ENCODE results near the gene DIO3. TPM values are rescaled to one million over a fixed set of nuclear protein-coding genes. Genes with fewer than 3 reads are reported as not detected.

DIO3 gene
- total RNA-seq, 1 experiment from 2014 or later: 4.9 TPM

DNA sequence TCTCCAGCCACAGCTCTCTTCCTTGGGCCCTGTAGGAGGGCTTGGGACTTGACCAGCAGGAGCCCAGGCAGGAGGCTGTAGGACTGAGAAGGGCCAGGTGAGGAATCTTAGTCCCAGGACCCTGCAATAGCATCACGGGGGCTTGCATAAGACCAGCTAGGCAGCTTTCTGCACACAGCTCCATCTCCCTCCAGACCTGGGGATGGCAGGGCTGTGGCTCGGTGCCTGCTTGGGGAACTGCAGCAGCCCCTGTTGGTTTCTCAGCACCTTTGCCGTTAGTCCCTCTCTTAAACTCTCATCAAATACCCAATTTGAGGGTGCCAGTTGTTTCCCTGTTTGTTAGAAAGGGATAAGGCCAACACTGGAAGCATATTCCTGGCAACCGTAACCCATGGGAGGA, 14.3 kb downstream of the DIO3 start:
- H3K9me3 ChIP-seq (ENCODE audit: low read length): no peaks in the 10 kb centered on the region
- POLR2A ChIA-PET (ENCODE audit: unreplicated experiment): interaction anchor here (0.5 kb wide), 1 partner anchor 93 kb away, joined by 37 read pairs; no protein-coding TSS in a partner anchor
- H3K27me3 ChIP-seq (ENCODE audit: low read length): peaks cover 3% of the 10 kb centered on the region; the same call in 1 of the 2 replicates
- H3K4me3 ChIP-seq (ENCODE audit: low read length): no peak overlapping the region
- H3K4me1 ChIP-seq (ENCODE audit: insufficient read depth, low read length): peaks cover 7% of the 10 kb centered on the region; the same call in 1 of the 2 replicates
- no peaks in the 10 kb centered on the region for H3F3A ChIP-seq (ENCODE audit: low read length, unreplicated experiment)
- H3K27ac ChIP-seq (ENCODE audit: low read length): no peak overlapping the region
- no peaks in the 10 kb centered on the region for H4K20me1 ChIP-seq (ENCODE audit: low read length)
- intact Hi-C loops (cut with micrococcal nuclease): no loop called here
- no peak overlapping the region for H2AFZ ChIP-seq (ENCODE audit: low read length)
- no peak for ATAC-seq
- no peak for TF ChIP-seq EZH2 (IDR thresholded peaks at IDR 0.05; ENCODE audit: low read length, unreplicated experiment)
- TF ChIP-seq, protein P1, sequence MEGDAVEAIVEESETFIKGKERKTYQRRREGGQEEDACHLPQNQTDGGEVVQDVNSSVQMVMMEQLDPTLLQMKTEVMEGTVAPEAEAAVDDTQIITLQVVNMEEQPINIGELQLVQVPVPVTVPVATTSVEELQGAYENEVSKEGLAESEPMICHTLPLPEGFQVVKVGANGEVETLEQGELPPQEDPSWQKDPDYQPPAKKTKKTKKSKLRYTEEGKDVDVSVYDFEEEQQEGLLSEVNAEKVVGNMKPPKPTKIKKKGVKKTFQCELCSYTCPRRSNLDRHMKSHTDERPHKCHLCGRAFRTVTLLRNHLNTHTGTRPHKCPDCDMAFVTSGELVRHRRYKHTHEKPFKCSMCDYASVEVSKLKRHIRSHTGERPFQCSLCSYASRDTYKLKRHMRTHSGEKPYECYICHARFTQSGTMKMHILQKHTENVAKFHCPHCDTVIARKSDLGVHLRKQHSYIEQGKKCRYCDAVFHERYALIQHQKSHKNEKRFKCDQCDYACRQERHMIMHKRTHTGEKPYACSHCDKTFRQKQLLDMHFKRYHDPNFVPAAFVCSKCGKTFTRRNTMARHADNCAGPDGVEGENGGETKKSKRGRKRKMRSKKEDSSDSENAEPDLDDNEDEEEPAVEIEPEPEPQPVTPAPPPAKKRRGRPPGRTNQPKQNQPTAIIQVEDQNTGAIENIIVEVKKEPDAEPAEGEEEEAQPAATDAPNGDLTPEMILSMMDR (conservative IDR thresholded peaks at IDR 0.05; ENCODE audit: low read depth, low read length): no peak
- H3K36me3 ChIP-seq (ENCODE audit: low read depth, low read length): no peaks in the 10 kb centered on the region
- H3K79me2 ChIP-seq (ENCODE audit: low read length): no peaks in the 10 kb centered on the region
- no TSS peak for BruUV-seq (replicated peaks)
- CTCF ChIA-PET: interaction anchor here (0.6 kb wide), 1 partner anchor 633 kb away, joined by 3 read pairs; no protein-coding TSS in a partner anchor
- H3K9me2 ChIP-seq (replicated peaks; ENCODE audit: low read length): no peaks in the 10 kb centered on the region
- DNase-seq: no peak
- H3K9ac ChIP-seq (ENCODE audit: low read length): no peak overlapping the region
- H3K4me2 ChIP-seq (ENCODE audit: low read length): no peak overlapping the region

DNA sequence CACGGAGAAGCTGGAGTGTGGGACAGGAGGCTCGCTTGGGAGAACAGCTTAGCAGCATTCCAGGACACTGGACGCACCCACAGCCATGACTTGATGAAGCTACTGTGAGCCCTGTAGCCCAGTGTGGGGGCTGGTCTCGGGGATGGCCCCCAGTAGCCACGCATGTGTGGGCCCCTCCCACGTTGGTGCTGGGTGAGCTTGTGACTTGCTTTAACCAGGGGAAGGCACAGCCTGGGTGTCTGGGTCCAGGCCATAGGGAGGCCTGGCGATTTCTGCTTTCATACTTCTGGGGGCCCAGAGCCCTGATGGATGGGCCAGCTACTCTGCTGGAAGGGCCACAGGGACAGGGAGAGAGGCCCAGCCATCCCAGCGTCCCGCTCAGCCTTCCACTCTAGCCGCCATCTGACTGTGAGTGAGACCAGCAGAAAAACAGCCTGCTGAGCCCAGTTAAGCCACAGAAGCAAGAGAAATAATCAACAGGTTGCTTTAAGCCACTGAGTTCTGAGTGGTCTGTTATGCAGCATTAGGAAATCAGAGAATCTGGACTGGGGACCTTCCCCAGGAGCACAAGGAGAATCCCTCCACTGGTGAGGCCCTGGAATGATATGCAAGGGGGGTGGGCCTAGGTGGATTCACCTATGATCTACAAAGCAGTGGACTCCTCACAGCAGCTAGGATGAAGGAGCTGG, 16.1 kb downstream of the DIO3 start:
- BruUV-seq (replicated peaks): no TSS peak
- H3K4me3 ChIP-seq (ENCODE audit: low read length): no peak overlapping the region
- ATAC-seq (no peak), DNase-seq (no peak)
- no peaks in the 10 kb centered on the region for H3K9me2 ChIP-seq (replicated peaks; ENCODE audit: low read length)
- H3K9me3 ChIP-seq (ENCODE audit: low read length): no peaks in the 10 kb centered on the region
- CTCF ChIA-PET: no interaction called here
- H2AFZ ChIP-seq (ENCODE audit: low read length): no peak overlapping the region
- POLR2A ChIA-PET (ENCODE audit: unreplicated experiment): interaction anchor here (0.5 kb wide), 1 partner anchor 92 kb away, joined by 5 read pairs; no protein-coding TSS in a partner anchor
- intact Hi-C loops (cut with micrococcal nuclease): no loop called here
- no peak overlapping the region for H3K4me2 ChIP-seq (ENCODE audit: low read length)
- no peaks in the 10 kb centered on the region for H3F3A ChIP-seq (ENCODE audit: low read length, unreplicated experiment)
- H3K4me1 ChIP-seq (ENCODE audit: insufficient read depth, low read length): peaks cover 7% of the 10 kb centered on the region; the same call in 1 of the 2 replicates
- H4K20me1 ChIP-seq (ENCODE audit: low read length): no peaks in the 10 kb centered on the region
- H3K79me2 ChIP-seq (ENCODE audit: low read length): no peaks in the 10 kb centered on the region
- no peak overlapping the region for H3K27ac ChIP-seq (ENCODE audit: low read length)
- TF ChIP-seq EZH2 (IDR thresholded peaks at IDR 0.05; ENCODE audit: low read length, unreplicated experiment) (no peak), EZH2phosphoT487 (IDR thresholded peaks at IDR 0.05; ENCODE audit: borderline replicate concordance, low read length) (no peak)
- TF ChIP-seq, protein P1 (conservative IDR thresholded peaks at IDR 0.05; ENCODE audit: low read depth, low read length): no peak
- no peak overlapping the region for H3K9ac ChIP-seq (ENCODE audit: low read length)
- no peaks in the 10 kb centered on the region for H3K36me3 ChIP-seq (ENCODE audit: low read depth, low read length)
- peaks cover 16% of the 10 kb centered on the region for H3K27me3 ChIP-seq (ENCODE audit: low read length)

DNA sequence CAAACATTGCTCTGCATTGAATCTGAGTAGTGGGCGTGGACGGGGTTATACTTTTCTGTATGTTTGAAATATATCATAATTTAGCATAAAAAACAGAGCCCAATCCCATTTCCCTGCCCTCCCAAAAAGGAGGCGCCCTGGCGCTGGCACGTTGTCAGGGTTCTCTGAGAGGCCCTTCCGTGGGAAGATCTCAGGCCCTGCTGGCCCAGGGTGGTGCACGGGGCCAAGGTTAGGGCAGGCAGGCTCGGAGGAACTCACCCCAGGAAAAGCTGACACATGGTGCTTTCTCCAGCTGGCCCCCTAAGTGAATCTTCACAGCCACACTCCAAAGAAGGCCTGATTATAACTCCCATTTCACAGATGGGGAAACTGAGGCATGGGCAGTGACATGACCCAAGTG, 17.2 kb downstream of the DIO3 start:
- H3K27ac ChIP-seq (ENCODE audit: low read length): no peak overlapping the region
- POLR2A ChIA-PET (ENCODE audit: unreplicated experiment): no interaction called here
- intact Hi-C loops (cut with micrococcal nuclease): no loop called here

More for the DNA sequence above, 17.2 kb downstream of the DIO3 start:
- H3K79me2 ChIP-seq (ENCODE audit: low read length): no peaks in the 10 kb centered on the region
- no peaks in the 10 kb centered on the region for H3K36me3 ChIP-seq (ENCODE audit: low read depth, low read length)
- no TSS peak for BruUV-seq (replicated peaks)
- no peak overlapping the region for H3K4me2 ChIP-seq (ENCODE audit: low read length)
- DNase-seq (no peak), ATAC-seq (no peak)
- no peaks in the 10 kb centered on the region for H4K20me1 ChIP-seq (ENCODE audit: low read length)
- H3K27me3 ChIP-seq (ENCODE audit: low read length): peaks cover 16% of the 10 kb centered on the region
- H3K4me1 ChIP-seq (ENCODE audit: insufficient read depth, low read length): no peaks in the 10 kb centered on the region
- H3K9ac ChIP-seq (ENCODE audit: low read length): no peak overlapping the region
- no peaks in the 10 kb centered on the region for H3K9me3 ChIP-seq (ENCODE audit: low read length)
- H3F3A ChIP-seq (ENCODE audit: low read length, unreplicated experiment): no peaks in the 10 kb centered on the region
- CTCF ChIA-PET: no interaction called here
- no peaks in the 10 kb centered on the region for H3K9me2 ChIP-seq (replicated peaks; ENCODE audit: low read length)
- H2AFZ ChIP-seq (ENCODE audit: low read length): no peak overlapping the region
- TF ChIP-seq EZH2 (IDR thresholded peaks at IDR 0.05; ENCODE audit: low read length, unreplicated experiment) (no peak), EZH2phosphoT487 (IDR thresholded peaks at IDR 0.05; ENCODE audit: borderline replicate concordance, low read length) (no peak)
- TF ChIP-seq, protein P1 (conservative IDR thresholded peaks at IDR 0.05; ENCODE audit: low read depth, low read length): no peak
- no peak overlapping the region for H3K4me3 ChIP-seq (ENCODE audit: low read length)
